ENCODE results near the gene CSNK1G2.

Gene CSNK1G2

DNA sequence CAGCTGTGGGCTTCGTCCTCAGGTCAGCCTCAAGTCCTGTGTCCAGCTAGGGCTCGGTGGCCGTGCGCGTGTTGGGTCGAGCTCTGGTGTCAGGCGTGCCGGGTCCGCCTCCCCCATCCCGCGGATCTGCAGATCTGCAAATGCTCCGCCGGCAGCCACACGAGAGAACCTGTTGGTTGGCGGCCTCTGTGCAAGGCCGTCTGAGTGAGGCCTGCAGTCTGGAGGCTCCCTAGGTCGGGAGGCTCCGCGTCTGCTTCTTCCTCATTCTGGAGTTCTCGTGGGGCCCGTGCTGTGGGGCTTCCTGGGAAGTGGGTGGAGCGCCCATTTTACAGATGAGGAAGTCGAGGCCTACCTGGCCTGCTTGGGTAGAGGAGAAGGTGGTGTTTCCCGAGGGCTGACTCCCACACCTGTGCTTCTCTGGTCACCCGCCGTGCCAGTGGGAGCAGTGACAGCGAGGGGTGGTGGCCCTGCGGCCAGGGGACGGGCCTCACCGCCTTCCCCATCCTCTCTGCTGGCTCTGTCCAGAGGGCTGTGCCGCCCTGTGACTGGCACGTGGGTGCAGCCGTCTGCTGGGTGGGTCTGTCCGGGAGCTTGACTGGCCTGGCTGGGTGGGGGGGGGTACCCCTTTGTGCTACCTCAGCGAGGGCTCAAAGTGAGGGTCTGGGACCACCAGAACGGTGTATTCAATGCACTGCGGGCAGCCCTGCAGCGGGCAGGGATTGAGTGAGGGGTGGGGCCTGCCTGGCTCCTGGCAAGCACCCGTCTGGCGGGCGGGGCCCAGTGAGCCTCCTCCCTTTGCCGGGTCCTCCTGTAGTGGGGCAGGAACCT lies 3.3 kb downstream of the CSNK1G2 start:
- DNase-seq (ENCODE audit: low read depth, low spot score) = no peak

DNA sequence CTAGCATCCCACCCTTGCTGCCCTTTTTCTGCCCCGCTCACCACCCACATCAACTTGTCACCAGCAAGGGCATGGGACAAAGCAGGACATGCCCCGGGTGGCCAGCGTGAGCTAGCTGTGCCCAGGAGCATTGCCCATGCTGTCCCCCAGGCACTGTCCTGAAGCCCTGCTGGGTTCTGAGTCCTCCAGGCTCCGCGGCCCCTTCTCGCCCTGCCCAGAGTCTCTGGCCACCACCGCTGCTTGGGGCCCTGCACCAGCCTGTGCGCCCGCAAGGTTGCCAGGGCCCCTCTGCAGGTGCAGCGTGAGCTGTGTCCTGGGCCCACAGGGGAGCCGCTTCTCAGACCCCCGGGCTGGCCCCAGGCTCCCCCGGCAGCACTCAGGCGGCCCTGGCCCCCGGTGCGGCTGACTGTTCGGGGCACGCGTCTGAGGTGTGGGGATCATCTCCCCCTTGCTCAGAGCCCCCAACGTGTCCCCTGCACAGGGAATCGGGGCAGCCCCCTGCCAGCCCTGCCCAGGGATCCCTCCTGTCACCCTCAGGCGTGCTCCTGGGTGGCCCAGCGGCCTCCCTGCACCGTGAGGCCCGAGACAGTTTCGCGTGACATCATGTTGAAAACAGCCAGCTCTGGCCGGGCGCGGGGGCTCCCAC lies 4.1 kb downstream of the CSNK1G2 start:
- no peak for DNase-seq (ENCODE audit: low read depth, low spot score)

DNA sequence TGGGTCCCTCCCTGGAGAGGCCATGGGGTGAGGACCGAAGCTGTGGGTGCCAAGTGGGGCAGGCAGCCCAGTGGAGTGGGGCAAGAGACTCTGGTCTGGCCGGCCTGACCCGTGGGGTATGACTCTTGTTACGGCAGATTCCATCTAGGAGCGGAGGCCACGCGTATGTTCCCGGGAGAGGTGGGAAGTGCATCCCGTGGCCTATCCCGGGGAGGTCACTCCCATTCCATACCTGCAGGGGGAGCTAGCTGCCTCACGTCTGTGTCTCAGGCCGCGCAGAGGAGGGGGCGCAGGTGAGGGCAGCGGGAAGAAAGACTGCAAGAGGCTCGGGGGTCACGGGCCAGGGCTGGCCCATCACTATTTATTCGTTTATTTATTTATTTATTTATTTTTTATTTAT lies 4.9 kb downstream of the CSNK1G2 start:
- no peak for DNase-seq (ENCODE audit: low read depth, low spot score)

DNA sequence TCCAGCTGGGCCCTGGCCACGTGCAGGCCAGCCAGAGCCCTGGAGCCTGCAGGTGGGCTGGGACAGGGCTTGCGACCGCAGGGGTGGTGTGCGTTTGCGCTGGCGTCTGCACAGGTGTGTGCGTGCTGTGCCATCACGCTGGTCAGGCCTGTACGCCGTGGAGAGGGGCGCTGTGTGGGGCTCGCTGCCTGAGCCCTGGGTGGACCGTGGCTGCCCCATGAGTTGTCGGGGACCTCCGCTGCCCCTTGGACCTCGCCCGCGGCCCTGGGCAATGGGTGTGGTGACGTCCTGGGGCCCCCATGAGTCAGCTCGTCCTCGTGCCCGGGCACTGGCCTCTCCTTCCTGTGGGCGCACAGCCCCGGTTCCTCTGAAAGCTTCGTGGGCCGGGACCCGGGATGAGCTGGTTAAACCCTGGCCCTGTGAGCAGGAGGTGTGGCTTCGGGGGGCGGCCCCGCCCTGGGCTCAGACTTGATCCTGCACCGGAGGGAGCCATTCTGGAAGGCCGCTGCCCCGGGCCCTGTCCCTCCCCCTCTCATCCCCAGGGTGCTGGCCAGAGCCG lies 6.8 kb downstream of the CSNK1G2 start:
- no peak for DNase-seq (ENCODE audit: low read depth, low spot score)

DNA sequence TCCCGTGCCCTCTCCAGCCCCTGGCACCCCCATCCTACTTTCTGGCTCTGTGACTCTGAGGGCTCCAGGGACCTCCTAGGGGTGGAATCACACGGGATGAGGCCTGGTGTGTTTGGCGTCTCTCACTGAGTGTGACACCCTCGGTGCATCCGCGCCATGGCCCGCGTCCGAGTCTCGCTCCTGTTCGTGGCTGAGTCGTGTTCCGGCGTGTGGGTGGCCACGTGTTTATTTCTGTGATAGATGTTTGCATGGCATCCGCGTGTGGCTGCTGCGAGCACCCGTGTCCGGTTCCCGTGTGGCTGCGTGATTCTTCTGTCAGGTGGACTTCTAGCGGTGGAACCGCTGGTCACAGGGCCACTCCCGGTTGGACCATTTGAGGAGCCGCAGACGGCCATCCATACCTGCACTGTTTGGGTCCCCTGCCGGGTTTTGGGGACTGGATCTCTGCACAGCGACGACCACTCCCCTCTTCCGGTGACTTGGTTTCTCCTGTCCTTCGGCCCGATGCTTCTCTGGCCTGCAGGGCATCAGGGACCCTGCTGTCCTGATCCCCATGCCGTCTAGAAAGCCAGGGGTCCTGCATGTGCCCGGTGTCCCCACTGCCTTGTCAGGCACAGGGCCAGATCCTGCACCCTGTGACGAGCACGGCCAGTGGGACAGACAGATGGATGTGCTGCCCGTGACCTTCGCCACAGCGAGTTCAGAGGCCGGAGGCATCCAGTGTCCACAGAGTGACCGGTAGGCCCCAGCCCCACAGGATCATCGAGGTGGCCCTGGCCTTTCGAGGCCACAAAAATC lies 8.5 kb downstream of the CSNK1G2 start:
- no peak for DNase-seq (ENCODE audit: low read depth, low spot score)

DNA sequence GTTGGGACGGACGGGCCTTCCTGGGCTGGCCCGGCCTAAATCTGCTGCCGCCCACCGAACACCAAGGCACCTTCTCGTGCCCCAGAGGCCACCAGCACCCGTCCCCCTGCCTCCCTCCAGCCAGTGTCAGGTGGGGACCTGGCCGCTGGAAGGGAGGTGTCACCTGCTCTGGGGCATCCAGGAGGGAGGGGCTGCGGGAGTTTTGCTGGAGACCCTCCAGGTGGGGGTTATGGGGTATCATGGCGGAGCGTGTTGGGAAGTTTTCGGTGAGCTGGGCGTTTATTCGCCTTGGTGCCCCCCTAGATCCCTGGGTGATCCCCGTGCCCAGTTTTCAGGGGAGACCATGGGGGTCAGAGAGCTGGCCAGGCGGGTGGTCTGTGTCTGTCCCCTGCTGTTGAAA lies 9.7 kb downstream of the CSNK1G2 start:
- no peak for DNase-seq (ENCODE audit: low read depth, low spot score)

DNA sequence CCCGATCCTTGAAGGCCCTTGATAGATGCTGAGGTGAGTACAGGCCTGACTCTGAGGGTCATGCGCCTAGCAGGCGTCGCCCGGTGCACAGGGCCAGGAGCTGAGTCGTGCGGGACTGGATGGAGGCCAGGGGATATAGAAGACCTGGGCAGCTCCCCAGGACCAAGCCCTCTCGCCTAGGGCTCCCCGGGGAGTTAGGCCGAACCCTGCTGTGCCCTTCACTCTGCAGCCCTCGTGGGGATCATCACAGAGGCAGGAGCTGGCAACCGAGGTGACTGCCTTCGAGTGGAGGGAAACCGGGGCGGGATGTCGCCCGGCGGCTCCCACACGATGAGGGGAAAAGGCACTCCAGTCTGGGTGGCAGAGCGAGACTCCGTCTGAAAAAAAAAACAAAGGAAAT lies 11.7 kb downstream of the CSNK1G2 start:
- DNase-seq (ENCODE audit: low read depth, low spot score) = no peak

DNA sequence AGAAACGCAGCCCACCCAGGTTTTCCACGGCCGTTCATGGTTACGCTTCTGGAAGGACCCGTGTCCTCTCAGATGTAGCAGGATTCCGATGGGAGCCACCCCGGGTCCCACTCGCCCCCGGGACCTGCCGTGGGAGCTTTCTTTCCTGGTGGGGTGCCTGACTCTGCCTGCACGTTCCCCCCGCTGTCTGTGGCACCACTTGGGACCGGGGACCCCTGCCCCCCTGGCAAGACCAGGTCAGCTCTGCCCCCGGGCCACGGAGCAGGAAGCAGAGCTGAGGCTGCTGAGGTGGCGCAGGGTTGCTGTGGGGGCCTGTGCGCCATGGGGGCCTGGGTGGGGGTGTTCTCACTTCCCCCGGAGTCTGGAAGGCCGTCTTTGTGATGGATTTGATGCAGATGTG lies 12.1 kb downstream of the CSNK1G2 start:
- no peak for DNase-seq (ENCODE audit: low read depth, low spot score)

DNA sequence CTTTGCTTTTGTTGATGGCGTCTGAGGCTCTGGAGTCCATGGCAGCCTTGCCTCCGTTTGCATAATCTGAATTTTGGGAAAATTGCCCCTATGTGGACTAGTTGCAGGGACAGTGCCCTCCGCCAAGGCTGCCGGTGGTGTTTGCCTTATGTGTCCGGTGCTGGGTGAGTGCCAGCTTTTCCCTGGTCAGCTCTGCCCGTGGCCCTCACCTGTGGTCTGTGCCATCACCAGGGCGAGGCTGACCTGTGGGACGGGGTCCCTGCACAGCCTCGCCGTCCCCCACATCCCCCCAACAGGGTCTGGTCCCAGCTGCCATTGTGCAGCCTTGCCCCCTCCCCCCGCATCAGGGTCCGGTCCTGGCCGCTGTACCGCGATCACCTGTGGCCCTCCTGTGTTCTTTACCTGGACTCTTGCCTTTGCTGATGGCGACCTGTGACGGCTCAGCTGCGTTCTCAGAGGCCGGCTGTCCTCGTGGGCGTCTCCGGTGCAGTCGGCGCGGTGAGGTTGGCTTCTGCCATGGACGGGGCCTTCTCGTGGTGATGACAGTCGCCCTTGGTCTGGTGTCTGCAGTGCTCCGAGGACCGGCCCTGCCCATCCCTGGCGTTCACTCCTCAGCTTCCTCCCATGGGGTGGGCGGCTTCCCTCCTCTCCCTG lies 12.6 kb downstream of the CSNK1G2 start:
- DNase-seq (ENCODE audit: low read depth, low spot score) = no peak

DNA sequence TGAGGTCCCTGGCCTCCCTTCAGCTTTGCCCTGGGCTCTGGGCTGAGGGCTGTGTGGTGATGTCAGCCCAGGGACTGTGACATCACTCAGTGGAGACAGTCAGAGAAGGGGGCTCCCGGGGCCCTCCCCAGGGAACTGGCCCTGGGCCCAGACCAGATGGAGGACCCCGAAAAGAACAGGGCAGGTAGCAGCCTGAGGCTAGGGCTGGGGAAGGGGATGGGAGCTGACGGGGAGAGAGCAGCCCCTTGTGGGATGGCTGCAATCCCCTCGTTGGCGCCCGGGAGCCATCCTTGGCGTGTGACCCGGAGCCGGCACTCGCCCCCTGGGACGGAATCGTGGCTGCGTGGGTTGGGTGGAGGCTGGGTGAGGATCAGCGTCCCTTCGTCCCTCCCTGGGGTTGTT lies 13.6 kb downstream of the CSNK1G2 start:
- no peak for DNase-seq (ENCODE audit: low read depth, low spot score)

DNA sequence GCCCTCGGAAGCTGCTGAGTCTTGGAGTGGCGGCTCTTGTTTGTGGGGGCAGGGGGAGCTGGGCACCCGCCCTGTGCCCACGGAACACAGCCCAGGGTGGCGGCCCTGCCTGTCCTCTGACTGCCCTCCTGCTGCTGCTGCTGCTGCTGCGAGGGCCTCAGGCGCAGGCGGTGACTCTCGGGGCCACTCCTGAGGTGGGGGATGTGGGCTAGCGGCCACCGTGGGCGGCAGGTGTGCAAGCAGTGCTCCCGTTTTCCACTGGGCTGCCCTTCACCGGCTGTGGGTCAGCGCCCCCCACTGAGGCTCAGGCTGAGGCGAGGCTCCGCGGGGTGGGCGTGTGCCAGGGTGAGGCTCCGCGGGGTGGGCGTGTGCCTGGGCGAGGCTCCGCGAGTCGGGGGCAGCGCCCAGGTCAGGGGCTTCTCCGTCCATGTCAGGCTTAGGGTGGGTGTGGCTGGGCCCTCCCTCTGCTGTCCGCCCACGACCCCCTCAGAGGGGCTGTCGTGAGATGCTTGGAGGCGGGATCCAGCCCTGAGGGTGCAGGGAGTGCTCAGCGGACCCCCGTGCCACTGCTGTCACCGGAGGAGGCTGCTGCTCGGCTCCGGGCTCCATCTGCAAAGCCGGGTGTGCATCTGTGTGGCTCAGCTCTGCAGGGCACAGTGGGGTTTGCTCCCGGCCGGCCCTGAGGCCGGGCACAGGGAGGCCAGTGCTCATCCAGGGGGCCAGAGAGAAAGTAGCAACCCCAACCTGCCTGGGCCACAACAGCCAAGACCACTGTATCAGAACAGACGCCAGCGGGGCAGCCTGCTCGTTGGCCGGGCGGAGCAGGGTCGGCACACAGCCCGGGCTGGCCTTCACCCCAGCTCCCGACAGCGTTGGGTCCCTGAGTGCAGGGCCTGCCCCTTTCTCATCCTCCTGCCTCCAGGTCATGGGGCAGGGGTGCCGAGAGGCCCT lies 14.5 kb downstream of the CSNK1G2 start:
- no peak for DNase-seq (ENCODE audit: low read depth, low spot score)

DNA sequence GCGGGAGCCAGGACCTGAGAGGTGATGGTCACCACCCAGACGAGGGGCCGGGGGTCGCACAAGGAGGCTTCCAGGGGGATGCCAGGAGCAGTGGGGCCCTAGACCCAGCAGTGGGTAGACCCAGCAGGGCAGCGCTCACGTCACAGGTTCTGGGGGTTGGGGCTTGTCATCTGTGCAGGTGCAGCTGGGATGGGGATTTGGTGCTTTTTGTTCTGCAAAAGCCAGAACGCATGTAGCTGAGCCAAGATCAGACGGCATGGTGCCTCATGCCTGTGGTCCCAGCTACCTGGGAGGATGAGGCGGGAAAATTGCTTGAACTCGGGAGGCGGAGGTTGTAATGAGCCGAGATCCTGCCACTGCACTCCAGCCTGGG lies 15.1 kb downstream of the CSNK1G2 start:
- no peak for DNase-seq (ENCODE audit: low read depth, low spot score)

DNA sequence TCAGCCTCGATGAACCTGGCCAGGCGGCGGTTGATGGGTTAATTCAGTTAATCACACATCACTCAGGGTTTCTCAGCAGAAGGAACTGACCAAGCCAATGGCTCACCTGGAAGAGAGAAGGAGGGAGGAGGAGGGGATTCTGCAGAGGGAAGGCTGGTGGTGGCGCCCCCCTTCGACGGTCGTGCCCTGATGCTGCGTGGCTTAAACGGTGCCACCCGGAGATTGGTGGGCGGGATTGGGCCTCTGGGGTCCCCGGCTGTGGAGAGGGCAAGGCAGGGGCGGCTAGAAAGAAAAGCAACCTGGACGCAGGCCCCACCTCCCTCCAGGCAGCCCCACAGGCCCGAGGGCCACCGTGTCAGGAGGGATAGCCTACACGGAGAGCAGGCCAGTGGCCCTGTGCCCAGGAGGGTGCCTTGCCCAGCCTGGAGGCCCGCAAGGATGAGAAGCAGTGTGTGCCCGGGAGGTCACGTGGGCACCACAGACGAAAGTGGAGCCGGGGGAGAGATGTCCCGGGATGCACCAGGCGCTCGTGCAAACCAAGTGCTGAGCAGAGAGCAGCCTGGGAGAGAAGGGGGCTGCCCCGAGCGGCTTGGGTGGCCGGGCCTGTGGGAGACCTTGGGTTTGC lies 16.0 kb downstream of the CSNK1G2 start:
- DNase-seq (ENCODE audit: low read depth, low spot score) = no peak

DNA sequence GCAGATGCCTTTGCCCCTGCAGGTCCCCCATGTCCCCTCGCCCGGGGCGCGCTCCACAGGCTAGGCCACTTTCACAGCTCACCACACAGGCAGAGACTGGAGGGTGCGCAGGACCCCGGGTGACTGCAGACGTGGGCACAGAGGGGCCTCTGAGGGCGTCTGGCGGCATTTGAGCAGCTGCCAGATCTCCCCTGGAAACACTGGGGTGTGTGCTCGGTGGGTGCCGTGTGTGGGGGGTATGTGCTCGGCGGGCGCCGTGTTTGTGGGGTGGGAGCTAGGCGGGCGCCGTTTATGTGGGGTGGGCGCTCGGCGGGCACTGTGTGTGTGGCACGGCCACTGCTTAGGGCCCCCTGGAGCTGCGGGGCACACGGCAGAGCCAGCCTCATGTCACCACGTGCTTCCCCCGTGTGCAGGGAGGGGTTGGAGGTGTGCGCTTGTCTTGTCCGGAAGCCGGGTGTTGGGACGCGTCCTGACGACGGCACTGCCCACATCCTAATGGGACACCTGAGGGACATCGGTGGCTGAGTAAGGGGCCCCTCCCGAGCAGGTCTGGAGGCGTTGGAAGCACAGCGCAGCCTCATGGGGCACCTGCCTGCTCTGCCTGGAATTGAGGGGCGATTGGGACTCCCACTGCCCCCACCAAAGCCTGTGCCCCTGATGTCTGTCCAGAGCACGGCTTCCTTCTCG lies 16.7 kb downstream of the CSNK1G2 start:
- no peak for DNase-seq (ENCODE audit: low read depth, low spot score)

DNA sequence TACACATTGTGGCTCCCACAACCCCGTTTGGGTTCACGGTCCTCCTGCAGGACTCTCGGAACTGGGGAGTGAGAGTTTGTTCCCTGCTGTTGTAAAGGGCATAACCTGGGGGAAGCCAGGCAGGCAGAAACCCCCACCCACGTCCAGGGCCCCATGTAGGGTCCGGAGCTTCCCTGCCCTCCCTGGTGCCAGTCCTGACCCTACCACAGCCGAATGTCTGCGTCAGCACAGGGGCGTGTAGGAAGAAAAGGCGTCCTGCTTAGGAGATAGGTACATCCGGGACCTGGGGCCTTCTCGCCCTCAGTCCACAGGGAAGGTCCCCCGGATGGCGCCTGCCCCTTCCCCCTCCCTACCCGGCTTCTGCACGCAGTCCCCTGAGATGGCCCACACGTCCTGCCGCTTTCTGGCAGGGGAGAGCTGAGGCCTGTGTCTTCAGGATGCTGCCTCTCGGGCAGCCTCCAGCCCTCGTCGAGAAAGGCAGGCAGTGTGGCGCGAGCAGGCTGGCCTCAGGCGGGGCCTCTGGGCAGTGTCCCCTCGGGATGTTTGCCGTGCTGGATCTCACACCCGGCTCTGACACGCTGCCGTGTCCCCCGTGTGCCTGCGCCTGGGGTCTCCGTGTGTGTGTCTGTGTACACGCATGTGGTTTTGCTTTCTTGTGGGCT lies 19.1 kb downstream of the CSNK1G2 start:
- no peak for DNase-seq (ENCODE audit: low read depth, low spot score)

DNA sequence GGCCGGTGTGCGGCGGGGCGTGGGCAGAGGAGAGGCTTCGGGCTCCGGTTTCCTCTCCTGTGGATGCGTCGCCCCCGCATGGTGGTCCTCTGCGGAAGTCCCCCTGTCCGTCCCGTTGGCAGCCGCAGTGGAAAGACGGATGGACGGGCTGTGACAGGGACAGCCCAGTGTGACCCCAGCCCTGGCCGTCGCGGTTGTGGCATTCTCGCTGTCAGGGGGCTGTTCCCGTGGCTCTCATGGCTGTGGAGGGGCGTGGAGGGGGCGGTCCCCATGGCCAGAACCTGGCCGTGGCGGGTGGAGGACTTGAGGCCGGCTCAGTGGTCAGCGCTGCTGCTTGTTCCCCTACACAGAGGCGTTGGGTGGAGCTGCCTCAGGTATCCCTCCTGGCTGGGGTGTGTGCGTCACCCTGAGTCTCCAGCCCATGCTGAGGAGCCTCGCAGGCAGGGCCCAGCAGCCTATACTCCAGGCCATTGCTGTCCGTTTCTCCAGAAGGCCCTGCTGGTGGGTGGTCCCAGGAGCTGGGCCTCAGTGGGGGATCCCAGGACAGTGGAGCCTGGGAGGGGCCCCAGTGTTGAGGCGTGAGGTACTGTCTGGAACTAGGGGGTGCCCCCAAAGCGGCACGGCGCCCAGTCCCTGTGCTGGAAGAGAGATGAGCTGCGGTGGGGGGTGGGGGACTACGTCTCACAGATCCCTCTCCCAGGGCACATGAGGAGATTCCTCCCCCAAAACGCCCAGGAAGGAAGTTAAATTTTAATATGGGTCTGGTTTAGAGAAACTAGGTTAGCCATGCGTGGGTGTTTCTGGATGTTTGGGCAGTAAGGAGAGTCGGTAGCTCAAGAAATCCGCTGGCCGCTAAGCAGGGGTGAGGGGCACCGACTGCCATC lies 20.3 kb downstream of the CSNK1G2 start:
- no peak for DNase-seq (ENCODE audit: low read depth, low spot score)

DNA sequence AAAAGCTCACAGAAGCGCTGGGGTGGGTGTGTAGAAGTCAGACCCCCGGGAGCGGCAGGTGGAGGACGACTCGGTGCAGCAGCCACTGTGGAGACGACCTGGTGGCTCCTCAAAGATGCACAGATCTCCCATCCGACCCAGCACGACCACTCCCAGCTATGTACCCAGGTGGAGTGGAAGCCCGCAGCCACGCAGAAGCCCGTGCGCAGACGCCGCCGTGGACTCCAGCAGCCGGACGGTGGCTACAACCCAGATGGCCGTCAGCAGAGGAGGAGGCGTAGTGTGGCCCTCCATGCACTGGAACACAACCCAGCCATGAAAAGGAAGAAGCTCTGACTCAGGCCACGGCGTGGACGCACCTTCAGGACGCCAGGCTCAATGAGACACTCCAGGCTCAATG lies 21.7 kb downstream of the CSNK1G2 start:
- DNase-seq (ENCODE audit: low read depth, low spot score) = no peak

DNA sequence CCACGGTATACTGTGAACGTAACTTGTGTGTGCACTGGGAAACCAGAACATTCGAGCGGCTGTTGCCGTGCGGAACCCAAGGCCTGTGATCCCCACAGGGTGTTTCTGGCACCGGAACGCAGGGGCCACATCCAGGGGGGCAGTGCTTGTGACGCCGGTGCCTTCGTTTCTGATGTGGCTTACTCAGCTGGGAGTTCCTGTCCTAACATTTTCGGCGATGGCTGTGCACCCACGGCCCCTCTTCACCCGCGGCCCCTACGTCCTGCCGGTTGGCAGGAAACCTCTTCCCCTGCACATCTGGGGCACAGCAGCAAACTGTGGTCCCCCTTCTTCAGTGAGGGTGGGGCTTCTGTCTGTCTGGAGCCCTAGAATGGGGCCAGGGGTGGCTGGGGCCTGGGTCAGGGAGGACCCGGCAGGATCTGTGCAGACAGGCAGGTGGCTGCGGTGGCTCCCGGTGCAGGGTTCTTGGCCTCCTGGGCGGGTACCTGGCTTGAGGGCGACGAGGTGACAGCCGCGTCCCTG lies 26.2 kb downstream of the CSNK1G2 start:
- DNase-seq (ENCODE audit: low read depth, low spot score) = no peak

Measured in activated CD4-positive, CD25-positive, alpha-beta regulatory T cell treated with anti-CD3 and anti-CD28 coated beads, Interleukin-2, amount 50 U/mL, for 16 hours (primary cell).